Natural killer cell treated with Interleukin-12 subunit alpha and Interleukin-12 subunit beta and Interleukin-15 and Interleukin-18, amount 100 ng/mL, for 72 hours (primary cell): ENCODE data around the gene PRKN. TPM values are rescaled to one million over a fixed set of nuclear protein-coding genes. Genes with fewer than 3 reads are reported as not detected.
A peak's percentile ranks its signal among the peaks of the same experiment; 100 is the strongest.

Experiments used
- ATAC-seq, 2 donors: fragments of 150-1000 bp; cut with Tn5 transposase in 1 of 2; sonication (Bioruptor Pico), chemical (Tn5 transposase) in 1 of 2; 2 replicates each; pipeline ENCODE4 v1.10.0; 2021
- DNase-seq: peaks from one replicate; pipeline ENCODE4 v3.0.0; 2022; ENCODE audit warnings: low spot score
- H3K27ac Mint-ChIP-seq, 2 donors: 1 replicate in 1 of 2; 2 replicates in 1 of 2; pipeline ENCODE4 v1.8.0; 2022; ENCODE audit warnings: mixed read lengths in 2 of 2, mild to moderate bottlenecking in 1 of 2, moderate library complexity in 1 of 2
- H3K27me3 Mint-ChIP-seq, 2 donors: 1 replicate in 1 of 2; 2 replicates in 1 of 2; pipeline ENCODE4 v1.8.0; 2022; ENCODE audit warnings: mixed read lengths in 2 of 2
- H3K36me3 Mint-ChIP-seq: one replicate; pipeline ENCODE4 v1.8.0; 2022; ENCODE audit warnings: mixed read lengths
- H3K4me1 Mint-ChIP-seq, 2 donors: 1 replicate in 1 of 2; 2 replicates in 1 of 2; pipeline ENCODE4 v1.8.0; 2022; ENCODE audit warnings: low read depth in 2 of 2, mixed read lengths in 2 of 2, mild to moderate bottlenecking in 1 of 2
- H3K4me3 Mint-ChIP-seq: one replicate; pipeline ENCODE4 v1.8.0; 2022; ENCODE audit warnings: mixed read lengths
- H3K9me3 Mint-ChIP-seq: 2 replicates; pipeline ENCODE4 v1.8.0; 2022; ENCODE audit warnings: mixed read lengths
- total RNA-seq, 2 donors: library from RNA; stranded (reverse); gene quantifications; one replicate each; pipeline ENCODE4 v1.2.3, GENCODE V29; 2022

Gene PRKN
- total RNA-seq, 2 donors from 2014 or later = not detected

DNA sequence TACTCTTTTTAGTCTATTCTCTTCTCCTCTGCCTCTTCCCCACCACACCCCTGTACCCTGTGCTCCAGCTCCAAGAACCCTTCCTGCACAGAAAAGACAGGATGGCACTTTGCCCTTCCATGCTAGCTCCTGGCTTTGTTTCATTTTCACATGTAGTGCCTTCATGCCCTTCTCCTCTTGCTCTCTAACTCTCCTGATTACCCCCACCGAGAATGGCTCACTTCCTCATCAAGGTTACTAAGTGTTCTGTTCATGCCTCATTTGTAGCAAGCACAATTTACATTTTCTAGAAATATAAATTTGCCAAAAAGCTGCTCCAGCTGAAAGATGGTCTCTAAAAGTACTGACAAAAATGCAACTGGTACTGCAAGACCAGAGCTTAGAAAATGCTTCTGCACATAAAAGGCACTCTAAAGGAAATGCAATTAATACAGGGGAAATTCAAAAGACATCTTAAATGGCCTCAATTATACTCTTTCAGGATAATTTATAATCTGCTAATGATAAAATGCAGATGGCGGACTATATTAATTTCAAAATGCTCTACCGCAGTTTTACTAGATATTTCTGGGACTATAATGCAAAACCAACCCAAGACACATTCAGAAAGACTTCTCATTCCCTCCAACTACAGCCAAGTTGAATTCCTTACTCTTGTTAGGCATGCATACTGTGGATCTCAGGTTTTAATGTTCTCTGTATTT is 570.2 kb downstream of the PRKN start:
- Mint-ChIP-seq H3K4me1 (peaks cover 0 to 6% of the 10 kb centered on the region in 2 donors), H3K9me3 (no peaks in the 10 kb centered on the region), H3K27me3 (no peaks in the 10 kb centered on the region), H3K4me3 (no peak overlapping the region), H3K36me3 (no peaks in the 10 kb centered on the region), H3K27ac (no peak overlapping the region)
- ATAC-seq = no peak
- DNase-seq = no peak

DNA sequence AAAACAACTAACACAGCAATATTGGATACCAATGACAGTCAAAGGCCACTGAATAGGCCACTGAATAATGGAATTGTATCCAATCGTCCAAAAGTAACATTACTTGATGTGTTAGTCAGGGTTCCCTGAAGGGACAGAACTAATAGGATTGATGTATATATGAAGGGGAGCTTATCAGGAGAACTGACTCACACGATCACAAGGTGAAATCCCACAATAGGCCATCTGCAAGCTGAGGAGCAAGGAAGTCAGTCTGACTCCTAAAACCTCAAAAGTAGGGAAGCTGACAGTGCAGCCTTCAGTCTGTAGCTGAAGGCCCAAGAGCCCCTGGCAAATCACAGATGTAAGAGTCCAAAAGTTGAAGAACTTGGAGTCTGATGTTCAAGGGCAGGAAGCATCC is 571.4 kb downstream of the PRKN start:
- no peak for ATAC-seq

DNA sequence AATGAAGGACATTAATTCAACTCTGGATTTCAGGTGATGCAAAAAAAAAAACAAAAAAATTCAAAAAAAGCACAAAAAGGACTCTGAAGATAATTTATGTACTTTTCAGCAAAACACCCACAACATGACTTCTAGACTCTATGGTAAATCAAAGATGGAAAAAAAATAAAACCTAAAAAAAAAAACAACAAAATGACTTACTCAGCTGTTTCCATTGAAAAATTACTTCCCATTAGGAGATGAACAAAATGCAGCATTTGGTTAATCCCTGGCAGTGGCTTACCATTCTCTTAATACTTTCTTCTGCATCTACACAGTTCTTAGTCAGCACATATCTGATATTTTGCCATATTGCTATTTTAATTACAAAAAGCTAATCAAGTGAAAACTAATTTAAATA is 572.6 kb downstream of the PRKN start:
- Mint-ChIP-seq H3K36me3 (no peaks in the 10 kb centered on the region), H3K4me3 (no peak overlapping the region), H3K27ac (no peak overlapping the region), H3K9me3 (no peaks in the 10 kb centered on the region), H3K4me1 (peaks cover 0 to 9% of the 10 kb centered on the region in 2 donors), H3K27me3 (no peaks in the 10 kb centered on the region)
- ATAC-seq = no peak
- no peak for DNase-seq

More for the DNA sequence above, 571.4 kb downstream of the PRKN start:
- no peaks in the 10 kb centered on the region for H3K9me3 Mint-ChIP-seq
- DNase-seq = no peak
- no peaks in the 10 kb centered on the region for H3K27me3 Mint-ChIP-seq
- H3K4me3 Mint-ChIP-seq = no peak overlapping the region
- H3K4me1 Mint-ChIP-seq = peaks cover 0 to 9% of the 10 kb centered on the region in 2 donors
- H3K27ac Mint-ChIP-seq = no peak overlapping the region
- no peaks in the 10 kb centered on the region for H3K36me3 Mint-ChIP-seq

DNA sequence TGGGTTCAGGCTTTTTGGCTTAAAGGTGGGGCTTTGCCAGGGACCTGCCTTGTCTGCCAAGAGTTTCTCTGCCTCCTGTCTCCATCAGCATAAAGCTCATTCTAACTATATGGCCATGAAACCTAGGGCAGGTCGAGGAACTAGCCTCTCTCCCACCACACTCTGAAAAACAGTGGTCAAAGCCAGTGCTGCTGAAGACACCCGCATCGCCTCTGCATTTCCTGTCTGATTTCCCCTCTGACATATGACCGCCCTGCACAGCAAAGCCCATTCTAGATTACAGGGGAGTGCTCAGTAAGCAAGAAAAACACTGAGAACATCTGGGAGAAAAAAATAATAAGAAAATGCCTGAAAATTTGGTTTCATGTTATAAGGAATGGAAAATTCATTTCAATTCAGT is 573.6 kb downstream of the PRKN start:
- H3K4me1 Mint-ChIP-seq = peaks cover 0 to 9% of the 10 kb centered on the region in 2 donors
- H3K4me3 Mint-ChIP-seq = no peak overlapping the region
- no peaks in the 10 kb centered on the region for H3K27me3 Mint-ChIP-seq
- H3K27ac Mint-ChIP-seq = no peak overlapping the region
- DNase-seq (no peak), ATAC-seq (peak; percentile 46 to 53)
- H3K36me3 Mint-ChIP-seq = no peaks in the 10 kb centered on the region
- H3K9me3 Mint-ChIP-seq = no peaks in the 10 kb centered on the region

DNA sequence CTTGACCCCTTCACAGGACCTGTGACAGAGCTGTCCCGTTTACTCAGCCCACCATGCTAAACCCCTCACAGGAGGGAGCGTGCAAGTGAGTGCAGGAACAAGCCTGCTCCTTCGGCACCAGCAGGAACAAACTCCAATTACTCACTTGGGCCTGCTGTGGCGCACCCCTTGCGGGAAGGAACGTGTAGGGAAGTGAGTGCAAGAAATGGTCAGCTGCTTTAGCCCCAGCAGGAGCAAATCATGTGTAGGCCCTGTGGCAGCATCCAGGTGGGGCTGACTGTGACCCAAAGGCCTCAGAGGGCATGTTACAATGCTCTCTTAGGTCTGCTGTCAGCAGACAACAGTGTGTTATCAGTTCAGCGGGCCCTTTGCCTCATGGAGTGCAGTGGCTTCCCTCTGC is 574.4 kb downstream of the PRKN start:
- H3K4me1 Mint-ChIP-seq = peaks cover 0 to 9% of the 10 kb centered on the region in 2 donors
- H3K36me3 Mint-ChIP-seq = no peaks in the 10 kb centered on the region
- H3K9me3 Mint-ChIP-seq = no peaks in the 10 kb centered on the region
- H3K4me3 Mint-ChIP-seq = no peak overlapping the region
- peak in 1 of 2 donors; percentile 15 for ATAC-seq
- no peaks in the 10 kb centered on the region for H3K27me3 Mint-ChIP-seq
- DNase-seq = no peak
- H3K27ac Mint-ChIP-seq = no peak overlapping the region

DNA sequence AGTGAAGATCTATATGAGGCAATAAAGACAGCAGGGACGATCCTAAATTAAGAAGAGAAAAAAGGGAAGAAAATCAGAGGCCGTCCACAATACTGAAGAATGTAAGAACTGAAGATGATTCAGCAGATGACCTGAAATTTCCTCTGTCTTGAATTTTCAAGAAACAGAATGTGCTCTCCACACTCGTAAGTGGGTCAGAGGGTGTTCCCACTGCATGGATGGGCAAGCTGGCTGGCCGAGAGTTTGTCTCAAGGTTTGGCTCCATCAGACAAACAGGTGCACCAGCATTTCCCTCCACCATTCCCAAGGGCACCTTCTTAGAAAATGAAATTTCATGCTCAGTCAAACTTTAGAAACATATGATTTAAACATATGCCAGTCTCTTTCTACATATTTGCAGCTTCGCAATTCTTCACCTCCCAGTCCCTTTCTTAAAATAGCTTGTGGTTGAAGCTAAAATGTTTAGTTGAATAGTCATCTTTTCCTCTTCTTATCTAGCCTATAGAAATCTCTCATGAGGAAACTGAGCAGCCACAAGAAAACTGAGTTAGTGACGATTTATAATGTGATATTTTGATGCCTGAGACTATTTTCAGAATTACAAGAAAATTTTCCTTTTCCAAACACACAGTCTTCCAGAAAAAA is 576.4 kb downstream of the PRKN start:
- Mint-ChIP-seq H3K27me3 (no peaks in the 10 kb centered on the region), H3K36me3 (no peaks in the 10 kb centered on the region), H3K4me3 (no peak overlapping the region), H3K4me1 (peaks cover 0 to 9% of the 10 kb centered on the region in 2 donors), H3K27ac (no peak overlapping the region), H3K9me3 (no peaks in the 10 kb centered on the region)
- ATAC-seq (no peak), DNase-seq (no peak)

DNA sequence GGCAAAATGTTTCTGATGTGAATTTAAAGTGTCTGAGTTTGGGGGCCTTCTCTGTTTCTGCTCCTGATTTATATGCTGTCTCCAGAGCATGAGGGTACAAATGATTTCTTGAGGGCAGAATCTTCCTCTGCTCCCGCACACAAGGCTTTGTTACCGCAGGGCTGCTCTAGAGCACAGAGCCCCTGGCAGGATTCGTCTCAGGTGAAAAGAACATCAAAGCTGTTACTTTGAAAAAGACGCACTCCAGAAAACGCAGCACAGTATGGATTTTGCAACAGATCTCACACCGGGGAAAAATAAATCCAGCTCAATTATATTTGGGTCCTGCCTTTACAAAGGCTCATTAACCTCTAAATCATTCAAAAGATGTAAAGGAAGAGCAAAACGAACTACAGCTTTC is 577.3 kb downstream of the PRKN start:
- no peaks in the 10 kb centered on the region for H3K27me3 Mint-ChIP-seq
- H3K9me3 Mint-ChIP-seq = no peaks in the 10 kb centered on the region
- DNase-seq (no peak), ATAC-seq (no peak)
- no peak overlapping the region for H3K27ac Mint-ChIP-seq
- peaks cover 0 to 9% of the 10 kb centered on the region in 2 donors for H3K4me1 Mint-ChIP-seq
- no peak overlapping the region for H3K4me3 Mint-ChIP-seq
- no peaks in the 10 kb centered on the region for H3K36me3 Mint-ChIP-seq

DNA sequence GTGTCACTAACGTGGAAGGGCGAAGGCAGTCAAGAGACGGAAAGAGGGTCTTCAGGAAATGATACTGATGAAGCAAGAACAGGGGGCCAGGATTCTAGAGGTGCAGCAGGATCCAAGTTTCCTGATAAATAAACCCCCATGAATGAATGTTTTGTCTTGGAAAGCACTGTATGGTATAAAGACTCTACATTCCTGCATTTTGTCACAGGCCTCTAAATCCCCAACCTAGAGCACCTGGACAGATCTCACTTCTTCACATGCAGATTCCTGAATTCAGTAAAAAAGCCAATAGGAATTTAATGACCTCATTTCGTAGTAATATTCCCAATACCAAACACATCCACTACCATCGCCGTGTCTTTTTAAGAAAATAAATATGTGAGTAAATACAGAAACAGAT is 577.8 kb downstream of the PRKN start:
- DNase-seq = no peak
- no peak for ATAC-seq
- Mint-ChIP-seq H3K4me3 (no peak overlapping the region), H3K36me3 (no peaks in the 10 kb centered on the region), H3K4me1 (peaks cover 0 to 9% of the 10 kb centered on the region in 2 donors), H3K27me3 (no peaks in the 10 kb centered on the region), H3K9me3 (no peaks in the 10 kb centered on the region), H3K27ac (no peak overlapping the region)

DNA sequence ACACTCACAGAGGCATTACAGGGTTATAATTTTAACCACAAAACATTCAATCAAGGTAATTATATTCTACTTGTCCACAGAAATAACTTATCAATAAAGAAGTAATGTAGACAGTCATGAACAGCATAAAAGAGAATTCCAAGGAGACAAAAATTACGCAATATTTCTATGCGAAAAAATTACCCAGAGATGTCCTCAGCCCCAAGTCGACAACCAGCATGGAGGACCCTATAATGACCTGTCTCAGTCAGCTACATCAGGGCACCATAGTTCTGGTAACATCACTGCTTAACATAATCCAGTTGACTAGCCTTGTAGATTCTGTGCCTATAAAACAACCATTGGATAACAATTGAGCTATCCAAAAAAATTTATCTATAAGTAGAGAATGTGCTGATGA is 579.8 kb downstream of the PRKN start:
- H3K36me3 Mint-ChIP-seq = no peaks in the 10 kb centered on the region
- H3K9me3 Mint-ChIP-seq = no peaks in the 10 kb centered on the region
- H3K4me1 Mint-ChIP-seq = peaks cover 0 to 3% of the 10 kb centered on the region in 2 donors
- H3K4me3 Mint-ChIP-seq = no peak overlapping the region
- DNase-seq (no peak), ATAC-seq (no peak)
- H3K27ac Mint-ChIP-seq = no peak overlapping the region
- H3K27me3 Mint-ChIP-seq = no peaks in the 10 kb centered on the region

DNA sequence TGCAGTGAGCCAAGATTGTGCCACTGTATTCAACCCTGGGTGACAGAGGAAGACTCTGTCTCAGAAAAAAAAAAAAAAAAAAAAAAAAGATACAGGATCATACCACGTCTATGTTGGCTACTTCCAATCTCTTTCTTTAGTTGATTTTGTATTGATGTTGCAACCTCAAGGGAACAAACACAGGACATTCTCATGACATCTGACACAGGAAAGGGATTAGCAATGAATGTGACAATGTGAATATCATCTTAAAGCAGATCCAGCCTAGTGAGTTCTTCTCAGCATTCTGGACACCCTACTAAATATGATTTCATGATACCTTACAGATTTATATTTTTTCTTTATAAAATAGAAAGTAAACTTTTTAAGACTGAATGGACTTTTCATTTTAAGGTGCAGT is 580.3 kb downstream of the PRKN start:
- Mint-ChIP-seq H3K36me3 (no peaks in the 10 kb centered on the region), H3K4me1 (peaks cover 0 to 3% of the 10 kb centered on the region in 2 donors), H3K4me3 (no peak overlapping the region), H3K27ac (no peak overlapping the region), H3K27me3 (no peaks in the 10 kb centered on the region), H3K9me3 (no peaks in the 10 kb centered on the region)
- ATAC-seq = no peak
- no peak for DNase-seq

DNA sequence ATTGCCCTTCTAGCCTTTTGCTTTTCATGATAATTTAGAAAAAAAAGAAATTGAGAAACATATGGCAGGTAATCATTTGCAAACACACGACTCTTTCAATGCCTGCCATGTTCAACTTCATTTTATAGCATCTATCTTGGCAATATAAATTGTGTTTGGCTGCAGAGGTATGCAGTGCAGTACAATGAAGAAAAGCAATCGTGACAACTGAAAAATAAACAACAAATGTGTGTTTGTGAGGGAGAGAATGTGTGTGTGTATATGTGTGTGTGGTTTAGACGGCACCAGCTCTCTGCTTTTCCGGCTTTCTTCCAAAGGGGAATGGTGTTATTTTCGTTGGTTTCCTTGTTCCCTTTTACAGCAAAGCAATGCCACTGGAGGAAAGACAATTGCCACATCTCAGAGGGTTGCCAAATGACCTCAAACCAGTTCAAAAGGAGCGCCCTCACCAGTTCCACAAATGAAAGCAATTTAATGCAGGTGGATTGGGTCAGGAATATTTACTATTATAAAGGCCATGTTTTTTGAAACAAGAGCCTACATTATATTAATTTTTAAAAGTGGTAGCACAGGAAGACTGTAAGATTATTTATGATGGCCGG is 587.2 kb downstream of the PRKN start:
- Mint-ChIP-seq H3K4me3 (no peak overlapping the region), H3K36me3 (peaks cover 6% of the 10 kb centered on the region), H3K27me3 (no peaks in the 10 kb centered on the region), H3K27ac (no peak overlapping the region), H3K9me3 (peaks cover 10% of the 10 kb centered on the region), H3K4me1 (no peaks in the 10 kb centered on the region)
- DNase-seq (no peak), ATAC-seq (no peak)

DNA sequence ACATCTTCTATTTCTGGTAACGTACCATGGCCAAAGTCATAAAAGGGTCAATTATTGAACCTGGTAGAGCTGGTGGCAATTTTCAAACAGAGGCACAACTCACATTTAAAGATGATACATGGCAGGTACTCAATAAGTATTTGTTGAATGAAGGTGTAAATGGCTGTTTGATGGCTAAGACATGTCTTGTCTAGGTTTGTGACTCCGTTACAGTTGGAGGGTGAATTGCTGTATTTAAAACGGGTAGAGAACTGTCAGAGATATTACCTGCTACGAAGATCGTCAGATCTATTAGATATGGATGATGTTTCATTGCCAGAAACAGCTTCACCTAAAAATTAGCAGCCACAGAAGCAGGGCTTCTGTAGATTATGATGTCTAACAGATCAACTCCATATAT is 601.9 kb downstream of the PRKN start:
- no peaks in the 10 kb centered on the region for H3K27me3 Mint-ChIP-seq
- H3K9me3 Mint-ChIP-seq = peaks cover 6% of the 10 kb centered on the region
- no peaks in the 10 kb centered on the region for H3K36me3 Mint-ChIP-seq
- DNase-seq = no peak
- no peaks in the 10 kb centered on the region for H3K4me1 Mint-ChIP-seq
- H3K4me3 Mint-ChIP-seq = no peak overlapping the region
- H3K27ac Mint-ChIP-seq = no peak overlapping the region
- no peak for ATAC-seq

DNA sequence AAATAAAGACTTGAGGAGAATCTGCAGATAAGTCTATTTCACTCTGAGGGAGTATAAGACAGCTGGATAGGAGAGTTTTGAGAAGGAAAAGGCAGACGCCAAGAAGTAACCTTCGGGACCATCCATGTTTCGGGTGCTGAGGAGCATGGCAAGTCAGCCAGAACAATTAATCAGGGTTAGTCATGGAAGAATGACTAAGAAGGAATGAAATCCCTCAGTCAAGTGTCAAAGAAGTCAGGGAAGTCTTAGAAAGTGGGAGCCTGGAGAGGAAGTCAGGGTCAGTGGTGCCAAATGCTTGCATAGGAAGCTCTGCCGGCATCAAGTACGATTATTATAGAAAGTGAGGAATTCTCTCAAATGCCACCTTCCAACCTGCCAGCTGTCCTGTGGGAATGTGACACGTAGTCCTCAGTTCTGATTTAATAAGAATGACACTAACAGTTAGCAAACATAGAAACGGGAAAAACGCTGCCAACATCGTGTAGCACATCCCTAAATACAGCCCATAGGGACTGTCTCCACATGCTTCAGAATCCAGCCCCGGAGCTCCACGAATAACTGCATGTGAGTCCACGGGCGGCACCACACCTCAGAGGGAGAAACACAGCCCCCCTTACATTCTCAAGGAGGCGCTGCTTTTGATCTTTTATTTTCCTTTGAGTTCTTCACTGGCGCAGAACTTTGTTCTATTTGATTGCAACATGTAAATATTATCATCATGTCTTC is 602.7 kb downstream of the PRKN start:
- no peaks in the 10 kb centered on the region for H3K27me3 Mint-ChIP-seq
- H3K4me1 Mint-ChIP-seq = no peaks in the 10 kb centered on the region
- no peak for DNase-seq
- H3K36me3 Mint-ChIP-seq = no peaks in the 10 kb centered on the region
- H3K4me3 Mint-ChIP-seq = no peak overlapping the region
- no peak overlapping the region for H3K27ac Mint-ChIP-seq
- no peak for ATAC-seq
- peaks cover 6% of the 10 kb centered on the region for H3K9me3 Mint-ChIP-seq

DNA sequence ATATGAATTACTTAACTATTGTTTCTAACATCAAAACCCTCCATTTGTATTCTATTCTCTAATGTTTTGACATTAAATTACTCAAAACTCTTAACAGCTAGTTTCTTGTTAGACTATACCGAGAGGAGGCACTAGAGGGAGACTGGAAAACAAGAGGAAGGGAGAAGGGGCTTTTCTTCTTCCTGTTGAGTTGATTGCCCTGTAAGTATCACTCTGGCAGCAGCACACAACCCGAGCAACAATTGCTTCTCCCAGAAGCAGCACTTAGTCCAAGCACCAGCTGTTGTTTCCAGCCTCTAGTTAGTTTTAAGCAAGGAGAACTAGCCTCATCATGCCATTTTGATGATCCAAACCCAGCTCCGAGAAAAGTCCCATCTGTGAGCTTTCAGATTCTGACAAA is 603.8 kb downstream of the PRKN start:
- no peaks in the 10 kb centered on the region for H3K36me3 Mint-ChIP-seq
- DNase-seq (no peak), ATAC-seq (no peak)
- H3K27ac Mint-ChIP-seq = no peak overlapping the region
- peaks cover 6% of the 10 kb centered on the region for H3K9me3 Mint-ChIP-seq
- H3K27me3 Mint-ChIP-seq = no peaks in the 10 kb centered on the region
- no peaks in the 10 kb centered on the region for H3K4me1 Mint-ChIP-seq
- H3K4me3 Mint-ChIP-seq = no peak overlapping the region
